ENCODE measurements around the gene ASTN2.
"Not testable (repeated sequence)": the region's sequence is repeated elsewhere in the genome, so short reads cannot be mapped to it uniquely, and the experiment has no call there.

Gene ASTN2

GRCh38 chr9:116860509-116861120 is 554.2 kb downstream of the ASTN2 start:
- ATAC-seq (replicated peaks; ENCODE audit: extremely low read depth, poor library complexity, severe bottlenecking): no peak
- no peaks in the 10 kb centered on the region for H3K4me1 Mint-ChIP-seq
- H3K27ac Mint-ChIP-seq (ENCODE audit: low read depth): no peak overlapping the region
- DNase-seq (ENCODE audit: low spot score in 2 of 2): no peak
- H3K9me3 Mint-ChIP-seq: no peaks in the 10 kb centered on the region
- peaks cover 8% of the 10 kb centered on the region for H3K27me3 Mint-ChIP-seq
- H3K4me3 Mint-ChIP-seq: no peak overlapping the region
- no peaks in the 10 kb centered on the region for H3K36me3 Mint-ChIP-seq (ENCODE audit: insufficient read depth)

GRCh38 chr9:116859763-116860162 is 555.1 kb downstream of the ASTN2 start:
- peaks cover 8% of the 10 kb centered on the region for H3K27me3 Mint-ChIP-seq
- ATAC-seq (replicated peaks; ENCODE audit: extremely low read depth, poor library complexity, severe bottlenecking) (no peak), DNase-seq (ENCODE audit: low spot score in 2 of 2) (no peak)
- no peak overlapping the region for H3K27ac Mint-ChIP-seq (ENCODE audit: low read depth)
- no peak overlapping the region for H3K4me3 Mint-ChIP-seq
- H3K9me3 Mint-ChIP-seq: no peaks in the 10 kb centered on the region
- no peaks in the 10 kb centered on the region for H3K4me1 Mint-ChIP-seq
- no peaks in the 10 kb centered on the region for H3K36me3 Mint-ChIP-seq (ENCODE audit: insufficient read depth)

GRCh38 chr9:116857321-116857720 is 557.5 kb downstream of the ASTN2 start:
- ATAC-seq (replicated peaks; ENCODE audit: extremely low read depth, poor library complexity, severe bottlenecking) (no peak), DNase-seq (ENCODE audit: low spot score in 2 of 2) (no peak)
- peaks cover 8% of the 10 kb centered on the region for H3K27me3 Mint-ChIP-seq
- no peak overlapping the region for H3K4me3 Mint-ChIP-seq
- H3K4me1 Mint-ChIP-seq: no peaks in the 10 kb centered on the region
- no peak overlapping the region for H3K27ac Mint-ChIP-seq (ENCODE audit: low read depth)
- no peaks in the 10 kb centered on the region for H3K9me3 Mint-ChIP-seq
- H3K36me3 Mint-ChIP-seq (ENCODE audit: insufficient read depth): no peaks in the 10 kb centered on the region

GRCh38 chr9:116855881-116856662 is 558.8 kb downstream of the ASTN2 start:
- H3K27me3 Mint-ChIP-seq: peaks cover 8% of the 10 kb centered on the region
- no peaks in the 10 kb centered on the region for H3K36me3 Mint-ChIP-seq (ENCODE audit: insufficient read depth)
- no peak overlapping the region for H3K27ac Mint-ChIP-seq (ENCODE audit: low read depth)
- DNase-seq (ENCODE audit: low spot score in 2 of 2) (no peak), ATAC-seq (replicated peaks; ENCODE audit: extremely low read depth, poor library complexity, severe bottlenecking) (no peak)
- H3K4me1 Mint-ChIP-seq: no peaks in the 10 kb centered on the region
- no peak overlapping the region for H3K4me3 Mint-ChIP-seq
- no peaks in the 10 kb centered on the region for H3K9me3 Mint-ChIP-seq

- H3K36me3 Mint-ChIP-seq (ENCODE audit: insufficient read depth): no peaks in the 10 kb centered on the region
- H3K9me3 Mint-ChIP-seq: no peaks in the 10 kb centered on the region
- H3K4me3 Mint-ChIP-seq: no peak overlapping the region
- DNase-seq (ENCODE audit: low spot score in 2 of 2) (no peak), ATAC-seq (replicated peaks; ENCODE audit: extremely low read depth, poor library complexity, severe bottlenecking) (no peak)
- H3K27me3 Mint-ChIP-seq: no peaks in the 10 kb centered on the region
- no peak overlapping the region for H3K27ac Mint-ChIP-seq (ENCODE audit: low read depth)
- H3K4me1 Mint-ChIP-seq: no peaks in the 10 kb centered on the region
Measured at GRCh38 chr9:116849721-116850120, 565.1 kb downstream of the ASTN2 start.

GRCh38 chr9:116844621-116845020 is 570.2 kb downstream of the ASTN2 start:
- Mint-ChIP-seq H3K27me3 (no peaks in the 10 kb centered on the region), H3K27ac (ENCODE audit: low read depth) (no peak overlapping the region), H3K4me3 (no peak overlapping the region), H3K36me3 (ENCODE audit: insufficient read depth) (no peaks in the 10 kb centered on the region), H3K4me1 (no peaks in the 10 kb centered on the region), H3K9me3 (no peaks in the 10 kb centered on the region)
- ATAC-seq (replicated peaks; ENCODE audit: extremely low read depth, poor library complexity, severe bottlenecking): no peak
- no peak for DNase-seq (ENCODE audit: low spot score in 2 of 2)

GRCh38 chr9:116843863-116844620 is 570.8 kb downstream of the ASTN2 start:
- Mint-ChIP-seq H3K27ac (ENCODE audit: low read depth) (no peak overlapping the region), H3K27me3 (no peaks in the 10 kb centered on the region), H3K36me3 (ENCODE audit: insufficient read depth) (no peaks in the 10 kb centered on the region), H3K4me3 (no peak overlapping the region), H3K4me1 (no peaks in the 10 kb centered on the region), H3K9me3 (no peaks in the 10 kb centered on the region)
- DNase-seq (ENCODE audit: low spot score in 2 of 2) (no peak), ATAC-seq (replicated peaks; ENCODE audit: extremely low read depth, poor library complexity, severe bottlenecking) (no peak)

GRCh38 chr9:116842658-116843057 is 572.2 kb downstream of the ASTN2 start:
- Mint-ChIP-seq H3K9me3 (no peaks in the 10 kb centered on the region), H3K4me3 (no peak overlapping the region), H3K27me3 (no peaks in the 10 kb centered on the region), H3K4me1 (no peaks in the 10 kb centered on the region), H3K36me3 (ENCODE audit: insufficient read depth) (no peaks in the 10 kb centered on the region), H3K27ac (ENCODE audit: low read depth) (no peak overlapping the region)
- no peak for ATAC-seq (replicated peaks; ENCODE audit: extremely low read depth, poor library complexity, severe bottlenecking)
- DNase-seq (ENCODE audit: low spot score in 2 of 2): no peak

GRCh38 chr9:116838468-116838867 is 576.4 kb downstream of the ASTN2 start:
- DNase-seq (ENCODE audit: low spot score in 2 of 2); H3K4me1 Mint-ChIP-seq; ATAC-seq (replicated peaks; ENCODE audit: extremely low read depth, poor library complexity, severe bottlenecking); H3K9me3 Mint-ChIP-seq; H3K4me3 Mint-ChIP-seq; H3K36me3 Mint-ChIP-seq (ENCODE audit: insufficient read depth); H3K27ac Mint-ChIP-seq (ENCODE audit: low read depth): not testable (repeated sequence)
- peaks cover 21% of the 10 kb centered on the region for H3K27me3 Mint-ChIP-seq

- Mint-ChIP-seq H3K9me3 (no peaks in the 10 kb centered on the region), H3K27me3 (peaks cover 21% of the 10 kb centered on the region), H3K4me3 (no peak overlapping the region), H3K27ac (ENCODE audit: low read depth) (no peak overlapping the region), H3K4me1 (no peaks in the 10 kb centered on the region), H3K36me3 (ENCODE audit: insufficient read depth) (no peaks in the 10 kb centered on the region)
- no peak for ATAC-seq (replicated peaks; ENCODE audit: extremely low read depth, poor library complexity, severe bottlenecking)
- DNase-seq (ENCODE audit: low spot score in 2 of 2): no peak
Measured at GRCh38 chr9:116837018-116837989, 577.6 kb downstream of the ASTN2 start.

- H3K27me3 Mint-ChIP-seq; H3K36me3 Mint-ChIP-seq (ENCODE audit: insufficient read depth); H3K9me3 Mint-ChIP-seq; ATAC-seq (replicated peaks; ENCODE audit: extremely low read depth, poor library complexity, severe bottlenecking); H3K27ac Mint-ChIP-seq (ENCODE audit: low read depth); H3K4me1 Mint-ChIP-seq; DNase-seq (ENCODE audit: low spot score in 2 of 2); H3K4me3 Mint-ChIP-seq: not testable (repeated sequence)
Measured at GRCh38 chr9:116830321-116830720, 584.5 kb downstream of the ASTN2 start.

- Mint-ChIP-seq H3K36me3 (ENCODE audit: insufficient read depth) (no peaks in the 10 kb centered on the region), H3K9me3 (no peaks in the 10 kb centered on the region), H3K27me3 (no peaks in the 10 kb centered on the region), H3K4me1 (no peaks in the 10 kb centered on the region), H3K4me3 (no peak overlapping the region), H3K27ac (ENCODE audit: low read depth) (no peak overlapping the region)
- DNase-seq (ENCODE audit: low spot score in 2 of 2) (no peak), ATAC-seq (replicated peaks; ENCODE audit: extremely low read depth, poor library complexity, severe bottlenecking) (no peak)
Measured at GRCh38 chr9:116821633-116822229, 593.1 kb downstream of the ASTN2 start.

All from central memory CD8-positive, alpha-beta T cell (primary cell).